SU-DHL-6 (cell line): ENCODE measurements around the gene MPHOSPH9.

ENCODE experiments used
- EZH2phosphoT487 ChIP-seq: fragments of 200-600 bp; sonication (generic), shearing (Covaris generic); conservative IDR thresholded peaks from 2 replicates; pipeline ENCODE4 v1.6.1; 2018; ENCODE audit warnings: mild to moderate bottlenecking, antibody characterized with exemption, low read length, moderate library complexity, mixed read lengths
- TF ChIP-seq, protein P1 (sequence below): fragments of 200-600 bp; sonication (generic); IDR thresholded peaks from one replicate; pipeline ENCODE4 v1.5.1; 2017; ENCODE audit warnings: antibody characterized with exemption, mild to moderate bottlenecking, low read length, moderate library complexity; ENCODE audit not compliant: insufficient read depth, poor library complexity, severe bottlenecking

DNA sequence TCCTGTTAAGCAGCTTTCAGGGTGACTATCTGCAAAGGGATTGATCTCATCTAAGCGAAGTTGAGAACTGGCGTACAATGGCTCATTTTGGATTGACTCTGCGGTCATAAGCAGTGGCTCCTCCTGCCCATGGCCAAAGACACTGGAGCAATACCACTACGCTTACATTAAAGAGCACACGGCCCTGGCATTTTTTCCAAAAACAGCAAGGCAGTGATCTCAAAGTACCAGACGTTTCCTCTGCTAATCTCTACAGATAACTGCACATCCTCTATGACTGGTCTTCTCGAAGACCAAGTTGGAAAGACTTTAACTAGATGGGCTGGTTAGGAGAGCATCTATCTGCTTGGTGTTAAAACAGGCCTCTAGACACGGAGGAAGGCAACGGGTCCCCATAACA lies 84.7 kb downstream of the MPHOSPH9 start:
- TF ChIP-seq, protein P1, sequence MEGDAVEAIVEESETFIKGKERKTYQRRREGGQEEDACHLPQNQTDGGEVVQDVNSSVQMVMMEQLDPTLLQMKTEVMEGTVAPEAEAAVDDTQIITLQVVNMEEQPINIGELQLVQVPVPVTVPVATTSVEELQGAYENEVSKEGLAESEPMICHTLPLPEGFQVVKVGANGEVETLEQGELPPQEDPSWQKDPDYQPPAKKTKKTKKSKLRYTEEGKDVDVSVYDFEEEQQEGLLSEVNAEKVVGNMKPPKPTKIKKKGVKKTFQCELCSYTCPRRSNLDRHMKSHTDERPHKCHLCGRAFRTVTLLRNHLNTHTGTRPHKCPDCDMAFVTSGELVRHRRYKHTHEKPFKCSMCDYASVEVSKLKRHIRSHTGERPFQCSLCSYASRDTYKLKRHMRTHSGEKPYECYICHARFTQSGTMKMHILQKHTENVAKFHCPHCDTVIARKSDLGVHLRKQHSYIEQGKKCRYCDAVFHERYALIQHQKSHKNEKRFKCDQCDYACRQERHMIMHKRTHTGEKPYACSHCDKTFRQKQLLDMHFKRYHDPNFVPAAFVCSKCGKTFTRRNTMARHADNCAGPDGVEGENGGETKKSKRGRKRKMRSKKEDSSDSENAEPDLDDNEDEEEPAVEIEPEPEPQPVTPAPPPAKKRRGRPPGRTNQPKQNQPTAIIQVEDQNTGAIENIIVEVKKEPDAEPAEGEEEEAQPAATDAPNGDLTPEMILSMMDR: no peak
- TF ChIP-seq EZH2phosphoT487: no peak
